Measurements from ENCODE around the gene CYB561D1. TPM values are rescaled to one million over a fixed set of nuclear protein-coding genes. Genes with fewer than 3 reads are reported as not detected.

Gene CYB561D1
- total RNA-seq, 2 experiments from 2014 or later: 7.0 to 9.5 TPM

- CTCF ChIA-PET: interaction anchor here (0.9 to 40.7 kb wide), 7 partner anchors 9 to 33 kb away, joined by 3 to 1390 read pairs (median 3); partner anchors contain the start of genes CYB561D1 and GPR61
- Mint-ChIP-seq H3K27ac (no peak overlapping the region), H3K4me3 (no peak overlapping the region), H3K36me3 (ENCODE audit: low read depth) (no peaks in the 10 kb centered on the region), H3K9me3 (no peaks in the 10 kb centered on the region), H3K27me3 (no peaks in the 10 kb centered on the region), H3K4me1 (ENCODE audit: low read depth) (peaks cover 29% of the 10 kb centered on the region)
- POLR2A ChIA-PET: interaction anchor here (0.6 to 1.5 kb wide), 3 partner anchors 18 to 44 kb away, joined by 3 to 6 read pairs (median 4); no protein-coding TSS in a partner anchor
- DNase-seq: no peak
- no peak for ATAC-seq
- TF ChIP-seq CTCF (IDR thresholded peaks at IDR 0.05): no peak
- intact Hi-C loops (cut with micrococcal nuclease): no loop called here
Observed at GRCh38 chr1:109513110-109513710, 19.3 kb downstream of the CYB561D1 start.

GRCh38 chr1:109514846-109515245 is 21.0 kb downstream of the CYB561D1 start:
- Mint-ChIP-seq H3K4me1 (ENCODE audit: low read depth) (peaks cover 18% of the 10 kb centered on the region), H3K4me3 (no peak overlapping the region), H3K36me3 (ENCODE audit: low read depth) (no peaks in the 10 kb centered on the region), H3K27me3 (no peaks in the 10 kb centered on the region), H3K9me3 (no peaks in the 10 kb centered on the region), H3K27ac (no peak overlapping the region)
- no peak for TF ChIP-seq CTCF (IDR thresholded peaks at IDR 0.05)
- intact Hi-C loops (cut with micrococcal nuclease): no loop called here
- no peak for ATAC-seq
- no peak for DNase-seq
- POLR2A ChIA-PET: interaction anchor here (1.8 to 1.9 kb wide), 2 partner anchors 15 to 18 kb away, joined by 4 read pairs; no protein-coding TSS in a partner anchor
- CTCF ChIA-PET: interaction anchor here (1.3 to 40.7 kb wide), 4 partner anchors 15 to 32 kb away, joined by 3 to 1390 read pairs (median 16); partner anchors contain the start of genes CYB561D1 and GPR61

- H3K4me1 Mint-ChIP-seq (ENCODE audit: low read depth): peaks cover 2% of the 10 kb centered on the region
- no peak for TF ChIP-seq CTCF (IDR thresholded peaks at IDR 0.05)
- ATAC-seq: no peak
- POLR2A ChIA-PET: interaction anchor here (1.0 kb wide), 1 partner anchor 14 kb away, joined by 3 read pairs; no protein-coding TSS in a partner anchor
- no peak overlapping the region for H3K27ac Mint-ChIP-seq
- no peaks in the 10 kb centered on the region for H3K9me3 Mint-ChIP-seq
- CTCF ChIA-PET: interaction anchor here (1.7 to 40.7 kb wide), 5 partner anchors 15 to 123 kb away, joined by 7 to 1390 read pairs (median 12); partner anchors contain the start of genes CYB561D1 and GPR61
- intact Hi-C loops (cut with micrococcal nuclease): no loop called here
- H3K27me3 Mint-ChIP-seq: no peaks in the 10 kb centered on the region
- no peak overlapping the region for H3K4me3 Mint-ChIP-seq
- no peaks in the 10 kb centered on the region for H3K36me3 Mint-ChIP-seq (ENCODE audit: low read depth)
- DNase-seq: no peak
Observed at GRCh38 chr1:109516872-109517271, 23.0 kb downstream of the CYB561D1 start.

- no peaks in the 10 kb centered on the region for H3K27me3 Mint-ChIP-seq
- ChIA-PET CTCF (interaction anchor here (1.9 to 40.7 kb wide), 3 partner anchors 15 to 123 kb away, joined by 7 to 1390 read pairs (median 10); partner anchors contain the start of gene GPR61), POLR2A (no interaction called here)
- H3K4me1 Mint-ChIP-seq (ENCODE audit: low read depth): peaks cover 2% of the 10 kb centered on the region
- no peak overlapping the region for H3K27ac Mint-ChIP-seq
- ATAC-seq: no peak
- H3K9me3 Mint-ChIP-seq: no peaks in the 10 kb centered on the region
- H3K4me3 Mint-ChIP-seq: no peak overlapping the region
- TF ChIP-seq CTCF (IDR thresholded peaks at IDR 0.05): no peak
- DNase-seq: no peak
- intact Hi-C loops (cut with micrococcal nuclease): no loop called here
- no peaks in the 10 kb centered on the region for H3K36me3 Mint-ChIP-seq (ENCODE audit: low read depth)
Observed at GRCh38 chr1:109517337-109517736, 23.4 kb downstream of the CYB561D1 start.

Measured in activated CD8-positive, alpha-beta T cell treated with anti-CD3 and anti-CD28 coated beads for 36 hours (primary cell).